ENCODE measurements around the gene ADAMTSL1. TPM values are rescaled to one million over a fixed set of nuclear protein-coding genes. Genes with fewer than 3 reads are reported as not detected.

The ADAMTSL1 gene
- total RNA-seq, 1 experiment from 2014 or later = 1.2 TPM

DNA sequence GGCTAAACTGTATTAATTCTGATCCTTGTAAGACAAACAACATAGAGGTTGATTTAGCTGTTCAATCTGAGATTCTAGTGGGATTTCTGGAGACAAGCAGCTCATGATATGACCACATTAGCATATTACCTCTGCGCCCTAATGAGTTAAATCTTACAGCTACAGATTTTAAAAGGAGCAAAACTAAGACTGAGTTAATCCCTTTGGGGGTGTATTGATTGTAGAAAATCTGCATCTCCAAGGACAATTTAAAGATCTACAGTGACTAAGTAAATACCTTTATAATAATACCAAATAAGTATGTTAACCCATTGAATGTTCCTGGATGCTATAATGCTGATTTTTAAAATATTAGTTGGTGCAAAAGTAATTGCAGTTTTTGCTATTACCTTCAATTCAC is 33.2 kb downstream of the ADAMTSL1 start:
- no peak overlapping the region for H2BK5ac ChIP-seq (ENCODE audit: insufficient read length, low read length)
- H3K27me3 ChIP-seq (ENCODE audit: insufficient read depth, low read length) = no peaks in the 10 kb centered on the region
- H2AFZ ChIP-seq (ENCODE audit: low read length) = no peak overlapping the region
- no peak overlapping the region for H2BK15ac ChIP-seq (ENCODE audit: low read depth, low read length)
- no peak overlapping the region for H3K23ac ChIP-seq (ENCODE audit: insufficient read length, low read depth, low read length)
- no peak overlapping the region for H2BK12ac ChIP-seq (ENCODE audit: insufficient read length, low read depth, low read length)
- H3K23me2 ChIP-seq (ENCODE audit: insufficient read length, low read depth, low read length, poor library complexity, severe bottlenecking) = no peaks in the 10 kb centered on the region
- no peaks in the 10 kb centered on the region for H3K79me1 ChIP-seq (ENCODE audit: insufficient read depth, low read depth, low read length, poor library complexity, severe bottlenecking)
- H4K8ac ChIP-seq (replicated peaks; ENCODE audit: insufficient read length, low read depth, low read length) = no peak overlapping the region
- H3K9me3 Mint-ChIP-seq = peaks cover 0 to 3% of the 10 kb centered on the region in 2 experiments; a peak in 2 of 5 replicates
- no peak overlapping the region for H3T11ph ChIP-seq (ENCODE audit: low read length)
- no peak overlapping the region for H2BK20ac ChIP-seq (ENCODE audit: low read depth, low read length, poor library complexity, severe bottlenecking)
- TF ChIP-seq, protein P1, sequence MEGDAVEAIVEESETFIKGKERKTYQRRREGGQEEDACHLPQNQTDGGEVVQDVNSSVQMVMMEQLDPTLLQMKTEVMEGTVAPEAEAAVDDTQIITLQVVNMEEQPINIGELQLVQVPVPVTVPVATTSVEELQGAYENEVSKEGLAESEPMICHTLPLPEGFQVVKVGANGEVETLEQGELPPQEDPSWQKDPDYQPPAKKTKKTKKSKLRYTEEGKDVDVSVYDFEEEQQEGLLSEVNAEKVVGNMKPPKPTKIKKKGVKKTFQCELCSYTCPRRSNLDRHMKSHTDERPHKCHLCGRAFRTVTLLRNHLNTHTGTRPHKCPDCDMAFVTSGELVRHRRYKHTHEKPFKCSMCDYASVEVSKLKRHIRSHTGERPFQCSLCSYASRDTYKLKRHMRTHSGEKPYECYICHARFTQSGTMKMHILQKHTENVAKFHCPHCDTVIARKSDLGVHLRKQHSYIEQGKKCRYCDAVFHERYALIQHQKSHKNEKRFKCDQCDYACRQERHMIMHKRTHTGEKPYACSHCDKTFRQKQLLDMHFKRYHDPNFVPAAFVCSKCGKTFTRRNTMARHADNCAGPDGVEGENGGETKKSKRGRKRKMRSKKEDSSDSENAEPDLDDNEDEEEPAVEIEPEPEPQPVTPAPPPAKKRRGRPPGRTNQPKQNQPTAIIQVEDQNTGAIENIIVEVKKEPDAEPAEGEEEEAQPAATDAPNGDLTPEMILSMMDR (conservative IDR thresholded peaks at IDR 0.05) = no peak
- no peaks in the 10 kb centered on the region for H3K27me3 Mint-ChIP-seq (ENCODE audit: low read depth)
- H3K9ac ChIP-seq (ENCODE audit: extremely low read depth, insufficient read length, low read length) = no peak overlapping the region
- no peak overlapping the region for H3K4me2 ChIP-seq (ENCODE audit: insufficient read depth, insufficient read length, low read length)
- no peaks in the 10 kb centered on the region for H3K9me3 ChIP-seq (ENCODE audit: control insufficient read depth, low read depth, low read length)
- H3K27ac Mint-ChIP-seq = no peak overlapping the region
- H3K4me1 ChIP-seq (ENCODE audit: insufficient read depth, low read length) = no peaks in the 10 kb centered on the region
- no peak overlapping the region for H3K4me3 Mint-ChIP-seq
- H4K5ac ChIP-seq (ENCODE audit: insufficient read length, low read depth, low read length) = no peak overlapping the region
- no CpG with 5 or more reads among the region's 1 CpG for WGBS (ENCODE audit: extremely low coverage, insufficient read length, low lambda C conversion rate)
- no peaks in the 10 kb centered on the region for H3K79me2 ChIP-seq (ENCODE audit: insufficient read depth, low read length)
- no peak overlapping the region for H2BK120ac ChIP-seq (ENCODE audit: low read depth, low read length, poor library complexity, severe bottlenecking)
- no peak overlapping the region for H2AK5ac ChIP-seq (ENCODE audit: insufficient read length, low read length)
- H3K18ac ChIP-seq (ENCODE audit: insufficient read length, low read depth, low read length) = no peak overlapping the region
- peaks cover 3 to 5% (median 3%) of the 10 kb centered on the region in 3 experiments; a peak in 4 of 7 replicates for H3K36me3 Mint-ChIP-seq (ENCODE audit: insufficient read depth in 1 of 3, low read depth in 3 of 3)
- H3K27ac ChIP-seq (ENCODE audit: insufficient read length, low read depth, low read length) = no peak overlapping the region
- no peak overlapping the region for H3K4ac ChIP-seq (ENCODE audit: low read depth, low read length)
- H3K56ac ChIP-seq (ENCODE audit: insufficient read length, low read depth, low read length) = no peak overlapping the region
- no peak overlapping the region for H3K14ac ChIP-seq (ENCODE audit: insufficient read depth, low read length)
- no peak for DNase-seq
- no peak overlapping the region for H4K91ac ChIP-seq (ENCODE audit: insufficient read length, low read depth, low read length)
- H3K4me1 Mint-ChIP-seq = peaks cover 31 to 49% of the 10 kb centered on the region in 2 experiments
- no peaks in the 10 kb centered on the region for H4K20me1 ChIP-seq (ENCODE audit: control insufficient read depth, insufficient read depth, insufficient read length)

Data from H9 (cell line).